GM18870 (cell line): ENCODE results near the gene TRAPPC11.
"Not testable (repeated sequence)": the region's sequence is repeated elsewhere in the genome, so short reads cannot be mapped to it uniquely, and the experiment has no call there.

Experiments
- ATAC-seq: cut with Tn5 transposase; IDR thresholded peaks from one replicate; pipeline ENCODE4 v1.9.1; 2021; ENCODE audit warnings: moderate library complexity; ENCODE audit not compliant: unreplicated experiment

TRAPPC11 gene

DNA sequence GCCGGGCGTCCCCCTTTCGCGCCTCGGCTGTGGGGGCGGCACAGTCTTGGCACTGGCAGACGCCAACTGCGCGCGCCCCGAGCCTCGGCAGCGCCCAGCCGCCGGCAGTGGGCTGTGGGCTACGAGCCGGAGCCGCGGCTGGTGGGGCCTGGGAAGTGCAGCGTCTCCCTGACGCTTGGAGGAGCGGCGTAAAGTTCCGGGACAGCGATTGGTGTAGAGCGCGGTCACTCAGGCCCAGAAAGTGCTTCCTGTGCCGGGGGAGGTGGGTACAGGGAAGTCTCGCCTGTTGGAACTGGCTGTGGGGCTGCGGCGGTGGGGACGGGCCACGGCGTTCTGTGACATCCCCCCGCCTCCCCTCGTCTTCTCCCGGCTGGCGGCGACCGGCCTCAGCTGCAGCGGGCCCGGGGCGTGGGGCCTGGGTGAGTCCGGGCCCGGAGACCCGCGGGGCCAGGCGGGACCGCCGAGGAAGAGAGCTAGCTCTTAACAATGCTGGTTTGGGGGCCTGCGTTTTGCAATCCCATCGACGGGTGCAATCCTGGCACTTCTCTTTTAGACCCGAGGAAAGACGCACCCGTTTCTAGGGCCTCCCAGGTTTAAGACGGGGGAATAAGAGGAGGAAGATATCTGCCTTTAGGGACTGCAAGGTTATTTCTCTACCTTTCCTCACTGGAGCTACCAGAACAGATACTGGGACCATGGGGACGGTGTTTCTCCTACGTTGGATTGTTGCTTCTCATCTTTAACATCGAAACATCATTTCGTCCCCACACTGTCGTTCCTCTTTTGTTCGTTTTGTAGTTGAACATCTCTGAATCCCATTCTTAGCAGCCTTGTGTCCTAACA is at the start of gene TRAPPC11, which contains the start of gene RWDD4:
TSS of gene TRAPPC11 (plus strand) at position 265 of the 843 bp plus-strand sequence. CDS start 4,575 bp downstream, outside the sequence.
TSS of gene RWDD4 (minus strand) at position 157 of the 843 bp plus-strand sequence. CDS start 233 bp downstream, outside the sequence.
- ATAC-seq, result peak; percentile 99

DNA sequence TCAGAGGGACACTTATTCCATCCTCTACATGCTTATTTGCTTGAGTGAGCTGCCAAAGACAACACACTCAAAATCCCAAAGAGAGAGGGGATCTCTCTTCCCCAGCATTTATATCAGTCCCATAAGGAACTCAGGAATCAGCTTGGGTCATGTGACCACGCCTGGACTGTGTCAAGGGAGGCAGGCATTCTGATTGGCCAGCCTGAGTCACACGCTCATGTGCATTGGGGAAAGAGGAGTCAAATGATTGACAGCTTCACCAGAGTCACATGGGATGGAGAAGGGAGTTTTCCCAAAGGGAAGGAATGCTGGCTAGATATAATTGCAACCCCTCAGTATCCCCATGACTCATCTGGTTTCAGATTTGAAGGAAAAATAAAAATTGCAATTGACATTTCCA is 49.1 kb upstream of the TRAPPC11 start:
- ATAC-seq, result no peak

DNA sequence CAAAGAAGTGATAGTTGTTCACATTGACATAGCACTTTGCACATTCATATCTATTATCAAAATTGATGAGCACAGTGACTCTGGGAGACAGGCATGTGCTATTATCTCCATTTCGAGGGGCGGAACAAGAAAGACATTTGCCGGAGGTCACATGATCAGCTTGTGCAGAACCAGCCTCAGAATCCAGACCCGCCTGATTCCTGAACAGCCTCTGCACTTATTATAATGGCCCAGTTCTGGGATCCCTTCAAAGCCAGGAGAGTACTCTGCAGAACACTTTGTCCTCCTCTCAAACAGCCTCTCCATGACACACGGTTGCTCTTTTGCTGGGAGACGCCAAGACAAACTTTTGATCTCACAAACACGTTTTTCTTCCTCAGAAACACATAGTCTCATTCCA is 48.5 kb upstream of the TRAPPC11 start:
- no peak for ATAC-seq

DNA sequence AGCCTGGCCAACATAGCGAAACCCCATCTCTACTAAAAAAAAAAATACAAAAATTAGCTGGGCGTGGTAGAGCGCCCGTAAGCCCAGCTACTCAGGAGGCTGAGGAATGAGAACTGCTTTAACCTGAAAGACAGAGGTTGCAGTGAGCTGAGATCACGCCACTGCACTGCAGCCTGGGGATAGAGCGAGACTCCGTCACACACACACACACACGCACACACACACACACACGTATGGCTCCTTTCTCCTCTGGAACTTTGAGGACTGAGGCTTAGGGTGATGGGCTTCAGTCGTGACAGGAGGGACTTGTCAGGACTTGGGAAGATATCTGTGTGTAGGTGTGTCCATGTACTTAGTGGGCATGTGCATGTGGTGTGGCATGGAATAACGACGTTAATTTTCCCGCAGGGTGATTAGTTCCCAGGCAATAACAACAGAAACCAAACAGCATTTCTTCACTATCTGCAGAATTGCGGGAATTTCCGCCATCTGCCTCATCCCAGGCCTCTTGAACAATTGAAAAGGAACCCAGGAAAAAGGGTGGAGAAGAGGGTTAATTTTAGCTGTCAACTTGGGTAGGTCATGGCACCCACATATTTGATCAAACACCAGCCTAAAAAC is 47.8 kb upstream of the TRAPPC11 start:
- no peak for ATAC-seq

DNA sequence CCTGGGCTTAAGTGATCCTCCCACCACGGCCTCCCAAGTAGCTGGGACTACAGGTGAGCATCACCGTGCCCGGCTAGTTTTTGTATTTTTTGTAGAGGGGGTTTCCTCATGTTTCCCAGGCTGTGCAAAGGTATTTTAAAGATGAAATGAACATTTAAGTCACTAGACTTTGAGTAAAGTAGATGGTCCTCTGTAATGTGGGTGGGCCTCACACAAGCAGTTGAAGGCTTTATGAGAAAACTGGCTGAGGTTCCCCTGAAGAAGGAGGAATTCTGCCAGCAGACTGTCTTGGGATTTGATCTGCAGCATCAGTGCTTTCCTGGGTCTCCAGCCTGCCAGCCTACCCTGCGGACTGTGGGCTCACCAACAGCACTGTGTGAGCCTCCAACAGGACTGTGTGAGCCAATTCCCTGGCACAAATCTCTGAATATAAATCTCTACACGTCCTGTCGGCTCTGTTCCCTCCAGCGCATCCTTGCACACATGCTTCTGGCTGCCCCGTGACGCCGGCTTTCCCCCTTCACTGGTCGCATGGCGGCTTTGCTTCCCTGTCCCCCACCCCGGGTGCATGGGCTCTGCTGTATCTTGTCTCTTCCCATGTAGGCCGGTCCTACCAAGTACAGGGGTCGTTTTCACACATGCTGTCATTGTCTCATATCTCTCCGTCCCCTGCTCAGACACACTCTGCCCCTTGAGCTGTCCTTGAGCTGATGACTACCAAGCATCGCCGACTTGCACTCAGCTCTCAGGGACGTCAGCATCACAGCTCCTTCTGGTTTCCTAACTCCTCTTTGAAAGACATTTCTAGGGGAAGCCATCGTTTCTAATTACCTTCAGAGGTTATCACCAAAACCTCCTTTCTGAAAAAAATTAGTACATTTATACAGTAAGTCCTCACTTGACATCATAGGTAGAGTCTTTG is 46.5 kb upstream of the TRAPPC11 start:
- no peak for ATAC-seq

DNA sequence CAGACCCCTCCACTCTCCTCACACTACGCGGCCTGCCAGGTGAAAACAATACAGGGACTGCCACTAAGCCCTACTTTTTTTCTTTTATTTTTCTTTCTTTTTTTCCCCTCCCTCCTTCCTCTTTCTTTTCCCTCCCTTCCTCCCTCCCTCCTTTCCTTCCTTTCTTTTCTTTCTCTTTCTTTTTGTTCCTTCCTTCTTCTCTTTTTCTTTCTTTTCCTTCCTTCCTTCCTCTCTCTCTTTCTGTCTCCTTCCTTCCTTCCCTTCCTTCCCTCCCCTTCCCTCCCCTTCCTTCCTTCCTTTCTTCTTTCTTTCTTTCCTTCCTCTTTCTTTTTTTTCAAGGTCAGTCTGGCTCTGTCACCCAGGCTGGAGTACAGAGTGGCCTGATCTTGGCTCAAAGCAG is 42.0 kb upstream of the TRAPPC11 start:
- no peak for ATAC-seq

DNA sequence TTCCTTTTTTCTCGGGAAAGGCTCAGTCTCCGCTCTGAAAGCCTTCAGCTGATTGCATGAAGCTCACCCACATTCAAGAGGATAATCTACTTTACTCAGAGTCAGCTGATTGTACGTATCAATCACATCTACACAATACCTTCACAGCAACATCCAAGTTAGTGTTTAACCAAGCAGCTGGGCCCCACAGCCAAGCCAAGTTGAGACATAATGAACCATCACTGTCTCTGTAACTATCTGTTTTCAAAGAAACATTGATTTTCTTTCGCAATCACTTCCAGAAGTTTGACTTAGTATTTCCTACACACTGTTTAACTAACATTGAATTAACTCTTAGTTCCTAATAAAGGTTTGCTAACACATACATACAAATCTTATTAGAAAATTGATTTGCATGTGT is 40.4 kb upstream of the TRAPPC11 start:
- no peak for ATAC-seq

DNA sequence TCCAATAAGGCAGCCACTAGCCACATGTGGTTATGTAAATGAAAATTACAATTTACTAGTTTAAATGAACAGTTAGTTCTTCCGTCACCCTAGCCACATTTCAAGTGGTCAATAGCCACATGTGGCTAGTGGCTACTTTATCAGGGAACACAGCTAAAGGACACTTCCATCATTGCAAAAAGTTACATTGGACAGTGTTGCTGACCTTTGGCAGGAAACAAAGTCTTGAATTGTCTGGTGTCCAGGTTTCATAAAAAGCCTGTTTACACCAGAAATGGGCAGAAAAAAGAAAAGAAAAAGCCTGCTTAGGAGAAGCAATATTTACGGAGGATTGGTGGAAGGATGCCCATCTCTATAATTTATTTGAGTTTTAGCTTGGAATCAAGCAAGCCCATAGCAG is 38.7 kb upstream of the TRAPPC11 start:
- no peak for ATAC-seq

DNA sequence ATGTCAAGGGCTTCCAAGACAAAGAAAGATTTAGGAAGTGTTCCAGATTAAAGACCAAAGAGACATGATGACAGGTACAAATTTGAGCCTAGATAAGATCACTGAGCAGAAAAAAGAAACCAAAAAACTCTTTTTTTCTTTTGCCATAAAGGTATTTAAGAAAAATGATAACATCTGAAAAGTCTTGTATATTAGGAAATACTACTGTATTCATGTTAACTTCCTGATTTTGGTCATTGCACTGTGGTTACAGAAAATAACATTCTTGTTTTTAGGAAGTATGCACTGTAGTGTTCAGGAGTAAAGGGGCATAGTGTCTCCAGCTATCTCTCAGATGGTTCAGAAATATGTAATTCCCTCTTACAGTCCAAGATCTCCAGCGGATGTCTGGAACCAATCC is 37.2 kb upstream of the TRAPPC11 start:
- ATAC-seq, result no peak

DNA sequence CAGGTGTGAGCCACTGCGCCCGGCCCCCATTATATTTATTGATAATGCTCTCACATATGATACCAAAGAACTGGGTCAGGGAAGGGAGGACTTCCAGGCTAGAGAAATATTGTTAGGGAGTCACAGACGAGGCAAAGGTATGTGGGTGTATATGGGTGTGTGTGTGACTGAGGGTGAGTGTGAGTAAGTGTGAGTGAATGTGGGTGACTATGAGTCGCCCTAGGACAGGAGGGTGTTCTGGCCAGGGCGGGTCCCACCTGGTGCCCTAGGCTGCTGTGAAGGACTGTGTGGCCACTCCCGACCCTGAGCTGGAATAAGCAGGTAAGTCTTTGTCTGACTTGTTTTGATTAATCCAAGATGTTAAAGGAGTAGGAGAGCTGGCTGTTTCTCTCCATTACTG is 34.5 kb upstream of the TRAPPC11 start:
- ATAC-seq, result no peak

DNA sequence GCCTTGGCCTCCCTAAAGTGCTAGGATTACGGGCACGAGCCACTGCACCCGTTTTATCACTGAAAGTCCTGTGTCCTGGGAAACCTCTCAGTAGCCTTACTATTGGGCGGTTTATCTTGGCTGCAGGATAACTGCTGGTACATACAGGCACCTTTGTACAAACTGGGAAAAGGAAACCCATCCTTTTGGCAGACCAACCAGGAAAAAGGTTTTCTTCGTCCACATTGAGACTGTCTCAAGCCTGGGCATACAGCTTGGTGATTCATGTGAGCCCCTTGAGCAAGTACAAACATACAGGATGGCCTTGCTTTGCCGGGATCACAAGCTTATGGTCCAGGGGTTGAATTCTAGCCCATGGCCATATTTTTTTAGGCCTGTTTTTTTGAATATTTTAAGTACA is 32.9 kb upstream of the TRAPPC11 start:
- no peak for ATAC-seq

DNA sequence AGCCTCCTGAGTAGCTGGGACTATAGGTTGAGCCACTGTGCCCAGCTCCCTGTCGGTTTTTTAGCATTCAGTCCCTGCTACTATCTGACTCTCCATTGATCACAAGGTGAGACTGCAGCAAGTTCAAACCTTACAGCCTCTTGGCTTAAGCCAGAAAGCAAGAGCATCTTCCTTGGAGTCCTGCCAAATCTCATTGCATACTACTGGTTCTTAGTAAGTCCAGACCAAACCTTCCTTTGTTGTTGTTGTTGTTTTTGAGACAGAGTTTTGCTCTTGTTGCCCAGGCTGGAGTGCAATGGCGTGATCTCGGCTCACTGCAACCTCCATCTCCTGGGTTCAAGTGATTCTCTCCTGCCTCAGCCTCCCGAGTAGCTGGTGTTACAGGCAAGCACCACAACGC is 31.8 kb upstream of the TRAPPC11 start:
- not testable (repeated sequence) for ATAC-seq

DNA sequence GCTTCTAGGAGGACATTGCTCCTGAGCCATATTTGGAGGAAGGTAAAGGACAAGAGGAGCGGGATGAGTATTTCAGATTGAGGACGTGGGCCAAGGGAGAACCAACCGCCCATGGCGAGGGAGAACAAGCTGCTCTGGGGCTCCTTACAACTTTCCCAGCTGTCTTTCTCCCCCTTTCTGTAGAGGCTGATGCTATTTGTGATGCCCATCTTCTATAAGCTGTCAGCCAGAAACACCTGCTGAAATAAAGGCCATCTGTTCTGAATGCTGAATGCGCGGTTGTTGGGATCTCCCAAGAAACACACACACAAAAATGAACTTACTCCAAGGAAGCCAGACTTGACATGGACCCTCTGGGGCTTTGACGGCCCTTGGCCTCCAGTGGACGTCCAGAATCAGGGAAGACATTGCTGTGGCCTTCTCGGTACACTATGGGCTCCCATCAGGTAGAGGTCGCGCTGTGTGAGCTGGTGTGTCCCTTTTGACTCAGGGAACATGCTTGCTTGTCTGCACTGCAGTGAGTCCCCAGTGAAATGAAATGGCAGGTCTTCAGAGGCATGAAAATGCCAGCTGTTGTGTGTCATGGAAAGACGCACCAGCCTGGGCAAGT is 31.0 kb upstream of the TRAPPC11 start:
- ATAC-seq, result no peak

DNA sequence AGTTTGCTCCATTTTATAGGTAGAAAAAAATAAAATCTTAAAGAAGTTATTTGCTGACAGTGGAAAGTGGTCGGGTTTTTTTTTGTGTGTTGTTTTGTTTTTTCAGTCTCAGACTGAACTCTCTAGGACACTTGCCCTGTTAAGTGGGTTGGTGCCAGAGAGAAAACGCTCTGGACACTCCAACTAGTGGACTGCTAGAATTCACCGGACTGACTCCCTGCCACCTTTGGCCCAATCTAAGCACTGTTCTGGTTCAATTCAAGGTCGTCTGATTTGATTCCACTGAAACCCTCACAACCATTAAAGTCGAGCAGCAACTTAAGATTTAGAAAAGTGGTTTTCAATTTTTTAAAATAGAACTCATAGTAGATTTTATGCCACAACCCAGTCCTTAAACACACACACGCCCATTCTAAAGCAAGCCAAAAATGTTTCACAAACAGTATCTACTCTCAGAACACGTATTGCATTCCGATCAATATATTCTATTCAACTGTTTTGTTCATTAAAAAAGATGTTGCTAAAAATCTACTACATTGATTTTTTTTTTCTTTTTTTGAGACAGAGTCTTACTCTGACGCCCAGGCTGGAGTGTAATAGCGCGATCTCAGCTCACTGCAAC is 27.4 kb upstream of the TRAPPC11 start:
- no peak for ATAC-seq

DNA sequence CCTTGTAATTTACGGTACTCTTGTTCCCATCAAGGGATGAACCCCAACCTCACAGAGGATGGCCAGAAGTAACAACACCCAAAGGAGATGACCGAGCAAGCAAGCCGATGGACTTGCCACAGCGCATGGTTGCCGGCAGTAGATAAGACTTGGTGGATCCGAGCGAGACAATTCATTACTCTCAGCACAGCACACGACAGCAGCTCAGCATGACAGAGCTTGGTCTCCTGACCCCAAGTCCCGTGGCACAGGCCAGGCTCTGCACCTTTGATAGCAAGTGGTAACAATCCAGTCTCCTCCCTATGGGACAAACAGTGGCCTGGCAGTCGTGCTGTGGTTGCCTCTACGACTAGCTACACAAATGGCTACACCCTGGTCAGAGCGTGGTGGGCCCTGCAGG is 26.4 kb upstream of the TRAPPC11 start:
- ATAC-seq, result no peak

DNA sequence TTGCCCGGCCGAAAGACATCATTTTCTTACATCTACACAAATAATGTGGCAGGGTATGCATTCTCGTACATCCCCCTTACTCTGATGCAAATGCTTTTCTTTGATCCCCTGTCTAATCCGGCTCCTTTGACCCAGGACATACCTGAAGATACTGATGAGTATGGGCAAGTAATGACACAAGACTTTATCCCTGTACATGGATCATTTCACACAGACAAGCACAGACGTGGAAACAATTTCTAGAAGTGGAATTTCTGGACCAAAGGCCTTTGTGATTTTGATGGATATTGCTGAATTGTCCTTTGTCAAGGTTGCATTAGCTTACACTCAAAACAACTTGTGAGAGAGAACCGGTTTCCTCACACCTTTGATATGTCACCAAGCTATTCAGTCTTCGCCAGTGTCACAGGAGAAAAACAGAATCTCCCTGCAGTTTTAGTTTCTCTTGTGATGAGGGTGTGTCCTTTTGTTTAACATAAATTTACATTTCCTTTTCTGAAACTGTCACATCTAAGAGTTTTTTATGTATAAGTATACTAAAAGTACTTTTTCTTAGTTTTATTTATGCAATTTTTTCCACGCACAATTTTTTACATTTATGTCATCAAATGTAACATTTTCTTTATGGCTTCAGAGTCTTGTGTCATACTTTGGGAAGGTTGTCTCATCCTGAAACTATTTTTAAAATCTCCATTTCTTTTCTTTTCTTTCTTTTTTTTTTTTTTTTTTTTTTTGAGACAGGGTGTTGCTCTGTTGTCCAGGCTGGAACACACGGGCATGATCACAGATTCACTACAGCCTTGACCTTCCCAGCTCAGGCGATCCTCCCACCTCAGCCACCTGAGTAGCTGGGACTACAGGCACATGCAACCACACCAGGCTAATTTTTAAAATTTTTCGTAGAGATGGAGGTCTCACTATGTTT is 25.4 kb upstream of the TRAPPC11 start:
- ATAC-seq, result no peak

DNA sequence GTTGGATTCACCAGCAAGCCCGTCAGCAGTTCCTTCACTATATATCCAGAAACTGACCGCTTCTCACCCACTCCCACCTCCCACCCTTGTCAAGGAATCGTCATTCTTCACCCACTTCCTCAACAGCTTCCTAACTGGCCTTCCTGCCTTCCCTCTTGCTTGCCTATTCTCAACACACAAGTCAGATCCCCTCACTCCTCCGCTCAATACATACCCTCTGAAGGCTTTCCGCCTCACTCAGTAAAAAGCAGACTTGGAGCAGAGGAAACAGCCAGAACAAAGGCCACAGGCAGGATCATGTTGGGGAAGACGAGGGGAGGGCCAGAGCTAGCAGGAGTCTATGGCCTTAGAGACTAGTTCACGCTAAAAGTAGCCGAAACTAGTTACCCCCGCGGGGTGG is 23.8 kb upstream of the TRAPPC11 start:
- no peak for ATAC-seq

DNA sequence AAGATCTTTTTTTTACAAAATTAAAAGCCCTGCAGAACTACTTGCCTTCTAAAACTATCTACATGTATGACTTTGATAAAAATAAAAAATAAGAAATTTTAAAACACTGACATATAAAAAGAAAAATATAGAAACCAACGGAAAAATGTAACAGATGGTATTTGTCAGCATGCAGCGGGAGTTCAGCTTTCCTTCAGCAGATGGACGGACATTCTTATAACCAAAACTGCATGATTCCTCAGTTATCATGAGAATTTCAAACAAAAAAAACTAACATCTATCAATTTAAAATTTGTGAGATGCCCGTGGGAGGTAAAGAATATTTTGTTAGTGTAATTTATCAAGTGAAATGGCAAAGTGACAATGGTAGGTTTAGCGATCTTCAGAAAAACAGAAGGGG is 23.4 kb upstream of the TRAPPC11 start:
- no peak for ATAC-seq

DNA sequence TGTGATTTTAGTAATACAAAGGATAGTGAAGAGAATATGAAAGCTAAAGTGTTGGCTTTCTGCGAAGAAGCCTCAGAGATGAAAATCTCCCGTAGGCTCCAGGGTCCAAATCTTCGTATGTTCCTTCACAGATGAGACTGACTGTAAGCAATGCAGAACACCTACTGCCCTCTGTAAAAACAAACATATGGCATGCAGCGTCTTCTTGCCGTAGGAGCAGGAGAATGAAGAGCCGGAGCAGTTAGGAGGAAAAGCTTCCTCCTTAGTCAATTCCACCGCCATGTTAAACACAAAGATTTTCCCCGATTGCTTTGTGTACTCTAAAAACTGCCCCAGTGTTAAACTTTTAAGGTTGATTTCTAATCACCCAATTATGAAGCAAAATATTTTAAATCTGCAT is 22.6 kb upstream of the TRAPPC11 start:
- ATAC-seq, result no peak
